ENCODE measurements around the gene MS4A6A. TPM values are rescaled to one million over a fixed set of nuclear protein-coding genes. Genes with fewer than 3 reads are reported as not detected.
A peak's percentile ranks its signal among the peaks of the same experiment; 100 is the strongest.

MS4A6A gene
- total and polyA plus RNA-seq, 2 donors (not counting 1 experiment from before 2014, with no cell fraction given), result 0.34 to 4.1 TPM

GRCh38 chr11:60125956-60126585 lies 56.8 kb downstream of the MS4A6A start:
- TF ChIP-seq CTCF (IDR thresholded peaks at IDR 0.05) (no peak), EZH2 (IDR thresholded peaks at IDR 0.05; ENCODE audit: borderline replicate concordance, insufficient read depth, low read depth, low read length, poor library complexity, severe bottlenecking) (no peak)
- Histone ChIP-seq H3K4me2 (replicated peaks; ENCODE audit: low read depth, low read length, poor library complexity, severe bottlenecking) (no peak overlapping the region), H3K9ac (ENCODE audit: low read length) (no peak overlapping the region), H3K4me3 (ENCODE audit: control extremely low read depth in 1 of 5, extremely low read depth in 1 of 5, insufficient read depth in 1 of 5, low read depth in 2 of 5, low read length in 4 of 5) (no peak overlapping the region), H3K79me2 (ENCODE audit: control insufficient read depth, insufficient read depth, low read length) (no peaks in the 10 kb centered on the region), H3K9me3 (ENCODE audit: control extremely low read depth in 1 of 3, control insufficient read depth in 2 of 3, insufficient read depth in 1 of 3, low read length in 2 of 3) (peaks cover 0 to 3% (median 1%) of the 10 kb centered on the region in 3 donors), H3K27me3 (replicated peaks in 1 of 4; ENCODE audit: control extremely low read depth in 1 of 4, control insufficient read depth in 3 of 4, insufficient read depth in 4 of 4, low read length in 3 of 4) (no peaks in the 10 kb centered on the region), H2AFZ (ENCODE audit: insufficient read depth, low read depth, low read length, poor library complexity, severe bottlenecking) (no peak overlapping the region), H4K20me1 (ENCODE audit: control insufficient read depth, insufficient read depth, low read length, poor library complexity, severe bottlenecking) (no peaks in the 10 kb centered on the region), H3K4me1 (ENCODE audit: control insufficient read depth in 2 of 2, insufficient read depth in 2 of 2, low read length in 2 of 2) (peaks cover 19 to 23% of the 10 kb centered on the region in 2 donors), H3K27ac (ENCODE audit: low read length in 2 of 2) (no peak overlapping the region), H3K36me3 (replicated peaks in 1 of 2; ENCODE audit: control extremely low read depth in 1 of 2, control insufficient read depth in 1 of 2, extremely low read depth in 1 of 2, insufficient read depth in 2 of 2, low read length in 1 of 2) (no peaks in the 10 kb centered on the region)
- H3K27ac Mint-ChIP-seq, result no peak overlapping the region
- no peaks in the 10 kb centered on the region for H3K9me3 Mint-ChIP-seq (ENCODE audit: insufficient read depth)
- DNase-seq (no peak), ATAC-seq (ENCODE audit: low read depth) (no peak)
- ChIA-PET POLR2A (no interaction called here), CTCF (no interaction called here)
- peaks cover 24% of the 10 kb centered on the region for H3K4me1 Mint-ChIP-seq
- no peaks in the 10 kb centered on the region for H3K27me3 Mint-ChIP-seq
- intact Hi-C loops (cut with micrococcal nuclease), result no loop called here
- no peak overlapping the region for H3K4me3 Mint-ChIP-seq

- Histone ChIP-seq H3K4me2 (replicated peaks; ENCODE audit: low read depth, low read length, poor library complexity, severe bottlenecking) (peak overlapping the region; percentile 13), H3K9ac (ENCODE audit: low read length) (no peak overlapping the region), H4K20me1 (ENCODE audit: control insufficient read depth, insufficient read depth, low read length, poor library complexity, severe bottlenecking) (no peaks in the 10 kb centered on the region), H3K4me1 (ENCODE audit: control insufficient read depth in 2 of 2, insufficient read depth in 2 of 2, low read length in 2 of 2) (peaks cover 21 to 23% of the 10 kb centered on the region in 2 donors), H3K27ac (ENCODE audit: low read length in 2 of 2) (no peak overlapping the region), H3K27me3 (replicated peaks in 1 of 4; ENCODE audit: control extremely low read depth in 1 of 4, control insufficient read depth in 3 of 4, insufficient read depth in 4 of 4, low read length in 3 of 4) (no peaks in the 10 kb centered on the region), H3K36me3 (replicated peaks in 1 of 2; ENCODE audit: control extremely low read depth in 1 of 2, control insufficient read depth in 1 of 2, extremely low read depth in 1 of 2, insufficient read depth in 2 of 2, low read length in 1 of 2) (no peaks in the 10 kb centered on the region), H2AFZ (ENCODE audit: insufficient read depth, low read depth, low read length, poor library complexity, severe bottlenecking) (no peak overlapping the region), H3K79me2 (ENCODE audit: control insufficient read depth, insufficient read depth, low read length) (no peaks in the 10 kb centered on the region), H3K9me3 (ENCODE audit: control extremely low read depth in 1 of 3, control insufficient read depth in 2 of 3, insufficient read depth in 1 of 3, low read length in 2 of 3) (peaks cover under 1 to 6% (median 4%) of the 10 kb centered on the region in 3 donors), H3K4me3 (ENCODE audit: control extremely low read depth in 1 of 5, extremely low read depth in 1 of 5, insufficient read depth in 1 of 5, low read depth in 2 of 5, low read length in 4 of 5) (no peak overlapping the region)
- POLR2A ChIA-PET, result no interaction called here
- WGBS (ENCODE audit: insufficient coverage), result 35% methylated on average over 8 of the region's 11 CpGs
- TF ChIP-seq EZH2 (IDR thresholded peaks at IDR 0.05; ENCODE audit: borderline replicate concordance, insufficient read depth, low read depth, low read length, poor library complexity, severe bottlenecking), result no peak
- TF ChIP-seq CTCF (IDR thresholded peaks at IDR 0.05), result no peak
- Mint-ChIP-seq H3K4me3 (peak overlapping the region; percentile 24), H3K4me1 (peaks cover 28% of the 10 kb centered on the region), H3K27me3 (no peaks in the 10 kb centered on the region), H3K27ac (no peak overlapping the region), H3K9me3 (ENCODE audit: insufficient read depth) (no peaks in the 10 kb centered on the region)
- intact Hi-C loops (cut with micrococcal nuclease), result no loop called here
- DNase-seq, result no peak
- ATAC-seq (ENCODE audit: low read depth), result no peak
- CTCF ChIA-PET, result no interaction called here
Measured at GRCh38 chr11:60124802-60125432, 58.0 kb downstream of the MS4A6A start.
